ENCODE measurements around the gene ADCY6. TPM values are rescaled to one million over a fixed set of nuclear protein-coding genes. Genes with fewer than 3 reads are reported as not detected.

The ADCY6 gene
- total RNA-seq, 1 experiment from 2014 or later, result 24.1 TPM

GRCh38 chr12:48773686-48774085 is 15.2 kb downstream of the ADCY6 start:
- H3K9me3 ChIP-seq (ENCODE audit: control insufficient read depth, insufficient read depth, low read depth, low read length), result no peaks in the 10 kb centered on the region
- in situ Hi-C loops (cut with HindIII; ENCODE audit: low pct_unique_long_range_greater_than_20kb, low sequenced_read_pairs), result no loop called here
- no peak for TF ChIP-seq SIN3A (IDR thresholded peaks at IDR 0.05; ENCODE audit: borderline replicate concordance, insufficient read depth, low read depth, low read length)
- TF ChIP-seq CTCF (IDR thresholded peaks at IDR 0.05), result no peak
- no peak for TF ChIP-seq POLR2AphosphoS5 (IDR thresholded peaks at IDR 0.05; ENCODE audit: low read depth, low read length)
- TF ChIP-seq REST (IDR thresholded peaks at IDR 0.05; ENCODE audit: insufficient read depth in 1 of 2, low read depth in 2 of 2, low read length in 1 of 2), result no peak
- no peak for TF ChIP-seq TCF7L2 (IDR thresholded peaks at IDR 0.05; ENCODE audit: low read depth, low read length)
- POLR2A ChIA-PET, result no interaction called here
- H3K4me3 ChIP-seq (ENCODE audit: low read depth in 2 of 2, low read length in 2 of 2), result no peak overlapping the region
- CTCF ChIA-PET, result no interaction called here
- no TSS peak for BruUV-seq (replicated peaks)
- no peaks in the 10 kb centered on the region for H3K27me3 ChIP-seq (ENCODE audit: control insufficient read depth, insufficient read depth, low read length)
- no peaks in the 10 kb centered on the region for H3K36me3 ChIP-seq (ENCODE audit: control insufficient read depth, insufficient read depth, low read length)
- H3K4me1 ChIP-seq (ENCODE audit: control insufficient read depth, insufficient read depth, low read length), result no peaks in the 10 kb centered on the region
- DNase-seq (ENCODE audit: low read depth, low spot score) (no peak), ATAC-seq (no peak)
- H3K27ac ChIP-seq (ENCODE audit: low read length), result no peak overlapping the region
- intact Hi-C loops (cut with micrococcal nuclease; ENCODE audit: unreplicated experiment), result no loop called here

- in situ Hi-C loops (cut with HindIII; ENCODE audit: low pct_unique_long_range_greater_than_20kb, low sequenced_read_pairs), result no loop called here
- H3K4me1 ChIP-seq (ENCODE audit: control insufficient read depth, insufficient read depth, low read length), result no peaks in the 10 kb centered on the region
- CTCF ChIA-PET, result interaction anchor here (1.5 kb wide), 1 partner anchor 18 kb away, joined by 4 read pairs; the partner anchor contains the start of gene ADCY6
- no peaks in the 10 kb centered on the region for H3K36me3 ChIP-seq (ENCODE audit: control insufficient read depth, insufficient read depth, low read length)
- no peak for DNase-seq (ENCODE audit: low read depth, low spot score)
- POLR2A ChIA-PET, result no interaction called here
- no peak for TF ChIP-seq SIN3A (IDR thresholded peaks at IDR 0.05; ENCODE audit: borderline replicate concordance, insufficient read depth, low read depth, low read length)
- no peak for TF ChIP-seq REST (IDR thresholded peaks at IDR 0.05; ENCODE audit: insufficient read depth in 1 of 2, low read depth in 2 of 2, low read length in 1 of 2)
- no peak for TF ChIP-seq CTCF (IDR thresholded peaks at IDR 0.05)
- TF ChIP-seq TCF7L2 (IDR thresholded peaks at IDR 0.05; ENCODE audit: low read depth, low read length), result no peak
- no peak for TF ChIP-seq POLR2AphosphoS5 (IDR thresholded peaks at IDR 0.05; ENCODE audit: low read depth, low read length)
- no peak overlapping the region for H3K4me3 ChIP-seq (ENCODE audit: low read depth in 2 of 2, low read length in 2 of 2)
- no peak for ATAC-seq
- H3K27ac ChIP-seq (ENCODE audit: low read length), result no peak overlapping the region
- no peaks in the 10 kb centered on the region for H3K27me3 ChIP-seq (ENCODE audit: control insufficient read depth, insufficient read depth, low read length)
- BruUV-seq (replicated peaks), result no TSS peak
- H3K9me3 ChIP-seq (ENCODE audit: control insufficient read depth, insufficient read depth, low read depth, low read length), result no peaks in the 10 kb centered on the region
- intact Hi-C loops (cut with micrococcal nuclease; ENCODE audit: unreplicated experiment), result no loop called here
These were observed 17.2 kb downstream of the ADCY6 start for GRCh38 chr12:48771588-48772112.
